ENCODE results near the gene RCOR3. TPM values are rescaled to one million over a fixed set of nuclear protein-coding genes. Genes with fewer than 3 reads are reported as not detected.
"Not testable (repeated sequence)": the region's sequence is repeated elsewhere in the genome, so short reads cannot be mapped to it uniquely, and the experiment has no call there.

RCOR3 gene
- 10 to 100 TPM; 40.6 to 45.6 TPM for total RNA-seq
- long read RNA-seq, full-length matches to known transcripts, result 3 of 17 reads
- long read RNA-seq, partial matches to known transcripts, result 0 of 17 reads
- long read RNA-seq, other reads (novel, unspliced or antisense), result 14 of 17 reads

- ATAC-seq (peak; percentile 81), DNase-seq (peak; percentile 96)
- intact Hi-C loops (cut with DNase I, micrococcal nuclease), result no loop called here
These were observed at the start of gene RCOR3 for GRCh38 chr1:211258756-211259637. TSS of gene RCOR3 (plus strand) at chr1:211259366. CDS start at chr1:211259561, 195 bp downstream.

GRCh38 chr1:211210052-211210451 is 49.1 kb upstream of the RCOR3 start:
- intact Hi-C loops (cut with DNase I, micrococcal nuclease), result no loop called here
- ATAC-seq, result no peak
- DNase-seq, result no peak

- intact Hi-C loops (cut with DNase I, micrococcal nuclease), result no loop called here
- no peak for ATAC-seq
These were observed 48.2 kb upstream of the RCOR3 start for GRCh38 chr1:211210965-211211364.

GRCh38 chr1:211213702-211214101 is 45.5 kb upstream of the RCOR3 start:
- DNase-seq (no peak), ATAC-seq (no peak)

More at GRCh38 chr1:211210965-211211364, 48.2 kb upstream of the RCOR3 start:
- no peak for DNase-seq

GRCh38 chr1:211215577-211215976 is 43.6 kb upstream of the RCOR3 start:
- ATAC-seq, result no peak
- intact Hi-C loops (cut with DNase I, micrococcal nuclease), result no loop called here
- no peak for DNase-seq

More at GRCh38 chr1:211213702-211214101, 45.5 kb upstream of the RCOR3 start:
- intact Hi-C loops (cut with DNase I, micrococcal nuclease), result no loop called here

GRCh38 chr1:211217392-211217791 is 41.8 kb upstream of the RCOR3 start:
- DNase-seq, result no peak
- no peak for ATAC-seq

GRCh38 chr1:211222469-211223234 is 36.5 kb upstream of the RCOR3 start:
- DNase-seq; intact Hi-C loops (cut with DNase I, micrococcal nuclease); ATAC-seq: not testable (repeated sequence)

More at GRCh38 chr1:211217392-211217791, 41.8 kb upstream of the RCOR3 start:
- intact Hi-C loops (cut with DNase I, micrococcal nuclease), result no loop called here

- intact Hi-C loops (cut with DNase I, micrococcal nuclease); DNase-seq; ATAC-seq: not testable (repeated sequence)
These were observed 30.4 kb upstream of the RCOR3 start for GRCh38 chr1:211228573-211229364.

GRCh38 chr1:211229365-211229759 is 29.8 kb upstream of the RCOR3 start:
- ATAC-seq, result no peak
- intact Hi-C loops (cut with DNase I, micrococcal nuclease), result no loop called here
- DNase-seq, result no peak

- ATAC-seq (no peak), DNase-seq (no peak)
- intact Hi-C loops (cut with DNase I, micrococcal nuclease), result no loop called here
These were observed 27.3 kb upstream of the RCOR3 start for GRCh38 chr1:211231873-211232272.

- DNase-seq (no peak), ATAC-seq (no peak)
- intact Hi-C loops (cut with DNase I, micrococcal nuclease), result no loop called here
These were observed 22.4 kb upstream of the RCOR3 start for GRCh38 chr1:211236633-211237320.

GRCh38 chr1:211237579-211237978 is 21.6 kb upstream of the RCOR3 start:
- DNase-seq (no peak), ATAC-seq (no peak)
- intact Hi-C loops (cut with DNase I, micrococcal nuclease), result no loop called here

- DNase-seq; ATAC-seq; intact Hi-C loops (cut with DNase I, micrococcal nuclease): not testable (repeated sequence)
These were observed 18.6 kb upstream of the RCOR3 start for GRCh38 chr1:211240567-211240966.

GRCh38 chr1:211241071-211241470 is 18.1 kb upstream of the RCOR3 start:
- no peak for DNase-seq
- intact Hi-C loops (cut with DNase I, micrococcal nuclease), result no loop called here
- ATAC-seq, result no peak

- ATAC-seq; intact Hi-C loops (cut with DNase I, micrococcal nuclease): not testable (repeated sequence)
These were observed 15.5 kb upstream of the RCOR3 start for GRCh38 chr1:211243639-211244038.

GRCh38 chr1:211246583-211246982 is 12.6 kb upstream of the RCOR3 start:
- DNase-seq; ATAC-seq; intact Hi-C loops (cut with DNase I, micrococcal nuclease): not testable (repeated sequence)

More at GRCh38 chr1:211243639-211244038, 15.5 kb upstream of the RCOR3 start:
- not testable (repeated sequence) for DNase-seq

- no peak for ATAC-seq
- intact Hi-C loops (cut with DNase I, micrococcal nuclease), result no loop called here
- DNase-seq, result no peak
These were observed 11.2 kb upstream of the RCOR3 start for GRCh38 chr1:211247921-211248320.

- DNase-seq; ATAC-seq; intact Hi-C loops (cut with DNase I, micrococcal nuclease): not testable (repeated sequence)
These were observed 9.6 kb upstream of the RCOR3 start for GRCh38 chr1:211249611-211250010.
